ENCODE measurements around the gene ATG5.

The ATG5 gene

DNA sequence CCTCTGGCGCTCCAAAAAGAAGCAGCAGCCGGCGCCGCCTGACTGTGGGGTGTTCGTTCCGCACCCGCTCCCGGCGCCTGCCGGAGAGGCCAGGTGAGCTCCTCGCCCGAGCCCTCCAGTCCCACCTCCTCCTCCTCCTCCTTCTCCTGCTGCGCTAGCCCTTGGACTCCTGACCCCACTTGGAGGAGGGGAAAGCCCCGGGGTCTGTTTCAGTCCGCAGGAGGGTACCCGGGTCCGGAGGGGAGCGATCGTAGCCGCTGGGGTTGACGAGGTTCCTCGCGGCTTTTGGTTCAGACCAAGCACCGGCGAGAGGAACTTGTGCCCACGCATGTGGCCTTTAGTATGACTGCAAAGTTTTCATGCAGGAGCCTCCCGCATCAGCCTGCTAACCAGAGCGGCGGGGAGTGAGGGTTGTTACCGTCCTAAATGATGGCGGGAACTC, 35.5 kb upstream of the ATG5 start:
- TF ChIP-seq, protein P1, sequence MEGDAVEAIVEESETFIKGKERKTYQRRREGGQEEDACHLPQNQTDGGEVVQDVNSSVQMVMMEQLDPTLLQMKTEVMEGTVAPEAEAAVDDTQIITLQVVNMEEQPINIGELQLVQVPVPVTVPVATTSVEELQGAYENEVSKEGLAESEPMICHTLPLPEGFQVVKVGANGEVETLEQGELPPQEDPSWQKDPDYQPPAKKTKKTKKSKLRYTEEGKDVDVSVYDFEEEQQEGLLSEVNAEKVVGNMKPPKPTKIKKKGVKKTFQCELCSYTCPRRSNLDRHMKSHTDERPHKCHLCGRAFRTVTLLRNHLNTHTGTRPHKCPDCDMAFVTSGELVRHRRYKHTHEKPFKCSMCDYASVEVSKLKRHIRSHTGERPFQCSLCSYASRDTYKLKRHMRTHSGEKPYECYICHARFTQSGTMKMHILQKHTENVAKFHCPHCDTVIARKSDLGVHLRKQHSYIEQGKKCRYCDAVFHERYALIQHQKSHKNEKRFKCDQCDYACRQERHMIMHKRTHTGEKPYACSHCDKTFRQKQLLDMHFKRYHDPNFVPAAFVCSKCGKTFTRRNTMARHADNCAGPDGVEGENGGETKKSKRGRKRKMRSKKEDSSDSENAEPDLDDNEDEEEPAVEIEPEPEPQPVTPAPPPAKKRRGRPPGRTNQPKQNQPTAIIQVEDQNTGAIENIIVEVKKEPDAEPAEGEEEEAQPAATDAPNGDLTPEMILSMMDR (conservative IDR thresholded peaks at IDR 0.05; ENCODE audit: low read depth, low read length): no peak
- H3K4me3 ChIP-seq (ENCODE audit: low read depth, low read length): peak overlapping the region; percentile 43
- peak; percentile 2 for DNase-seq (ENCODE audit: low read depth)

DNA sequence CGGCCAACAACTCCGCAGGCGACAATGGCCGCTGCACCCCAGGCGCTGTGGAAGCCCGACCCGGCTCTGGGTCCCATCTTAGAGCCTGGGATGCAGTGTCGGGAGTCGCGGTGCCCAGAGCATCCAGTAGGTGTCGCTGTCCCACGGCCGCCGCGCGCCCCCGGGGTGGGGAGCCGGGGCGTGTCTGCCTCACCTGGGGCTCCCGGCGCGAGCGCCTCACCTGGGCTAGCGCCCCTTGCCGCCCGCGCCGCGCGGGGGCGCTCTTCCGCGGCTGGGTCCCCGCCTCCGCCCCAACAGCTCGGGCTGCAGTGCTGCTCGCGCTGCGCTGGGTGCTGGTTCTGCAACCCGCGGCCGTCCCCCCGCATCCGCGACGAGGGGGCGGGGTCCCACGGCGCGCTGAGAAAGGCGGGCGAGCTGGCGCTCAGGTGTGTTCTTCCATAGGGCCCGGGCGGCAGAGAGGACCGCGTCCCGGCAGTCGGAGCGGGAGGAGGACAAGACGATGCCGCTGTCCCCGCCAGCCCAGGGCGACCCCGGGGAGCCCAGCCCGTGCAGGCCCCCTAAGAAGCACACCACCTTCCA, 34.9 kb upstream of the ATG5 start, which contains the start of gene CRYBG1:
CRYBG1 (plus strand) TSS at position 308 of the 579 bp plus-strand sequence; CDS start at position 500, 192 bp downstream.
- peak within 1 kb of the TSS; percentile 43 for H3K4me3 ChIP-seq (ENCODE audit: low read depth, low read length)
- DNase-seq (ENCODE audit: low read depth): peak; percentile 18
- TF ChIP-seq, protein P1 (conservative IDR thresholded peaks at IDR 0.05; ENCODE audit: low read depth, low read length): peak; percentile 72

DNA sequence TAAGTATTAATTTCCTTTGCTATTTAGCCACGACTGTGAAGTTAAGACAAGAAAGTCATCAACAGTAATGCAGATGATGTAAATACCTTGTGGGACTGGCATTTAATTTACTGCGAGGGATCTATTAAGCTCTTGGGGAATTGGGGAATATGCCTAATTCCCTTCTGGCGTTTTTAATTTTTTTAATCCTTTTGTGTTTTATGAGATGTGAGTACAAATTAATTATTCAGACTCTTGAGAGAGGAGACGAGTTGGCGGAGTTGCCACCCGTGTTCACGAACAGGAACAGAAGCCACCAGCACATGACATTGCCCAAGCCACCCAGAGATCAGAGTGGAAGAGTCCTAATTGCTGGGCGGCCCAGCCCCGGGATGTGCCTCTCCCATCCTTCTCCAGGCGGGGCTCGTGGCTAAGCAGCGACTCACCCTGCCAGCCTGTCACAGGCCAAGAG, 34.4 kb upstream of the ATG5 start:
- H3K4me3 ChIP-seq (ENCODE audit: low read depth, low read length): no peak overlapping the region
- TF ChIP-seq, protein P1 (conservative IDR thresholded peaks at IDR 0.05; ENCODE audit: low read depth, low read length): no peak
- no peak for DNase-seq (ENCODE audit: low read depth)

DNA sequence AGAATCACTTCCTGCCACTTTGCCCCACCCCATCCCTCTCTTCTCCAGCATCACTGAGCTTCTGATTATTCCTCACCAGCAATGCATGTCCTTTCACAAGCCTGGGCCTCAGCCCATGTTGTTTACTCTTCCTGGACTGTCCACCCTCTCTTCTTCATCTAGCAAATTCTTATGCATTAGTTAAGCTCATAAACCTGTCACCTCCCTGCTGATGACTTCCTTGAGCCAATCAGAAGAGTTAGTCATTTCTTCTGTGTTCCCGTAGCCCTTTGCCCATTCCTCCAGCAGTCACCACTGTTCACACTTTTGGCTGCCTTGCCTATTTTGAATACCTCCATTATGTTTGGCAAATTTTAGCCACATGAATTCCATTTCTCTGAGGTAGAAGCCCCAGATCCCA, 30.8 kb upstream of the ATG5 start:
- H3K4me3 ChIP-seq (ENCODE audit: low read depth, low read length): no peak overlapping the region
- DNase-seq (ENCODE audit: low read depth): no peak
- TF ChIP-seq, protein P1 (conservative IDR thresholded peaks at IDR 0.05; ENCODE audit: low read depth, low read length): no peak

DNA sequence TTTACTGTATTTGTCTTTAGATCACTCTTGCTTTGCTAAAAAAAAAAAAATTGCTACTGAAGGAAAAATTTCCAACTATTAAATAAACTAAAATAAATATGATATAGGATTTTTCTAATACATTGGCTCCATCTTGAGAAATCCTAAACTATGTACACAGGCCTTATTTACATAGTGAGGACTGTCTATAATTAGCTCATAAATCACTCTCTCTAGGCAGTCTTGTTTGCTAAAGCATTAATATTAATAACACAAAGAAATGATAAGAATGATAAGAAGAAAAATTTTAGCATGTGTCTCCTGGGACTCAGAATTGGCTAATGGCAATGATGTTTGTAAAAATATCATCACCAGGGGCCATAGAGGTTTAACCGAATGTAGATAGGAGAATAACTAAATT, 21.7 kb upstream of the ATG5 start:
- TF ChIP-seq, protein P1 (conservative IDR thresholded peaks at IDR 0.05; ENCODE audit: low read depth, low read length): no peak
- DNase-seq (ENCODE audit: low read depth): no peak
- H3K4me3 ChIP-seq (ENCODE audit: low read depth, low read length): no peak overlapping the region

DNA sequence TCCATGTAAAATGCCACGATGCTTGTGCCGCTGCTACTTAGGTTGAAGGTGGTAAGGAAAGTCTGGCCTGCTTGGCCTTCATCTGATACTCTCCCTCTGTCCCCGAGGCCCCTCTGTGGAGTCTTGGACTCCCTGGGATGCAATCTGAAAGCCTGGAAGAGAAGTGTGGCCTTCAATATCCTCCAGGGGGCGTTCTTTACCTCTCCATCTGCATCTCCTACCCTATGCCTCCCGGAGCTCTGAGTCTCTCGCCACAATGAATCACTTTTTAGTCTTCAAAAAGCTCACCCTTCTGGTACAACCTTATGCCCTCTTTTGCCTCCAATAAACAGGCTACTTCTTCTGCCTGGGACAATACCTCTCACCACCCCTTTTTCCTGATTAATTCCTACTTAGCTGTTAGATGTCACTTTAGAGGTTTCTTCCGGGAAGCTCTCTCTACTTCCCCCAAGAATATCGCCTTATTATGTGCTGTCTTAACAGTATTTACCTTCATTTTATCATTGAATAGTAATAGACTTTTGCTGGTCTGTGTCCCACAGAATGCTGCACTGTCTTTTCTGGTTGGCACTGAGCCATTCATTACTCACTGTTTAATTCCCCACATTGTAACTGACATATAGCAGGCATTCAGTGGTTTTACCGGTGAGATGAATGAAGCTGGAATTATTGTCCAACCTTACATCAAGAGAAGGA, 13.9 kb upstream of the ATG5 start:
- TF ChIP-seq, protein P1 (conservative IDR thresholded peaks at IDR 0.05; ENCODE audit: low read depth, low read length): peak; percentile 90
- peak overlapping the region; percentile 5 for H3K4me3 ChIP-seq (ENCODE audit: low read depth, low read length)
- peak; percentile 78 for DNase-seq (ENCODE audit: low read depth)

Measured in choroid plexus epithelial cell (primary cell).